HepG2 (cell line): ENCODE results near the gene PYURF.

Source experiments
- EP300 ChIP-seq, 3 experiments: sonication (generic) in 1 of 3; formaldehyde crosslinking in 1 of 3; IDR thresholded peaks; 2 replicates each; pipeline versions ENCODE4 v1.5.1 to v1.6.1; 2011 to 2020; ENCODE audit warnings: low read depth in 2 of 3, low read length in 2 of 3, borderline replicate concordance in 1 of 3, improper control_type of control experiment in 1 of 3, mild to moderate bottlenecking in 1 of 3, missing genetic modification reagents in 1 of 3, moderate library complexity in 1 of 3
- MAZ ChIP-seq, 2 experiments: sonication (generic) in 1 of 2; formaldehyde crosslinking in 1 of 2; IDR thresholded peaks; 2 replicates each; pipeline versions ENCODE4 v1.5.0 to v1.6.1; 2012 to 2020; ENCODE audit warnings: low read depth in 2 of 2, mild to moderate bottlenecking in 2 of 2, borderline replicate concordance in 1 of 2, improper control_type of control experiment in 1 of 2, low read length in 1 of 2, missing genetic modification reagents in 1 of 2, moderate library complexity in 1 of 2
- MNT ChIP-seq: fragments of 450-650 bp; IDR thresholded peaks from 2 replicates; pipeline ENCODE4 v1.6.1; 2016
- MYC ChIP-seq: sonication (generic); formaldehyde crosslinking; IDR thresholded peaks from 2 replicates; pipeline ENCODE4 v1.9.0; 2021; ENCODE audit warnings: missing genetic modification reagents, borderline replicate concordance
- PHF20 ChIP-seq: sonication (generic); formaldehyde crosslinking; IDR thresholded peaks from 2 replicates; pipeline ENCODE4 v1.5.0; 2020; ENCODE audit warnings: mild to moderate bottlenecking, missing genetic modification reagents
- POLR2A ChIP-seq, 2 experiments: IDR thresholded peaks; 2 replicates each; pipeline ENCODE4 v1.6.1; 2011; ENCODE audit warnings: low read depth in 2 of 2, low read length in 2 of 2, mild to moderate bottlenecking in 1 of 2, moderate library complexity in 1 of 2; ENCODE audit not compliant: insufficient read depth in 1 of 2
- RFX5 ChIP-seq: IDR thresholded peaks from 2 replicates; pipeline ENCODE4 v1.6.1; 2011; ENCODE audit warnings: low read depth, low read length, improper control_type of control experiment
- SOX6 ChIP-seq, 2 experiments: fragments of 450-650 bp in 1 of 2; sonication (generic) in 1 of 2; formaldehyde crosslinking in 1 of 2; IDR thresholded peaks; 2 replicates each; pipeline versions ENCODE4 v1.4.0 to v1.6.1; 2017 to 2020; ENCODE audit warnings: antibody characterized with exemption in 1 of 2, mild to moderate bottlenecking in 1 of 2, missing genetic modification reagents in 1 of 2
- ZBTB7A ChIP-seq: sonication (generic); formaldehyde crosslinking; IDR thresholded peaks from 2 replicates; pipeline ENCODE4 v1.8.0; 2022; ENCODE audit warnings: mild to moderate bottlenecking, missing genetic modification reagents
- ZFP36 ChIP-seq: fragments of 150-350 bp; IDR thresholded peaks from 2 replicates; pipeline ENCODE4 v1.6.1; 2018; ENCODE audit warnings: borderline replicate concordance, low read length, low read depth; ENCODE audit not compliant: partially characterized antibody
- ZNF350 ChIP-seq: sonication (generic); formaldehyde crosslinking; IDR thresholded peaks from 2 replicates; pipeline ENCODE4 v1.4.0; 2020; ENCODE audit warnings: mild to moderate bottlenecking, low read depth, missing genetic modification reagents, borderline replicate concordance
- ZNF660 ChIP-seq: sonication (generic); formaldehyde crosslinking; IDR thresholded peaks from 2 replicates; pipeline ENCODE4 v1.5.1; 2020; ENCODE audit warnings: mild to moderate bottlenecking, low read depth, missing genetic modification reagents, borderline replicate concordance
- TF ChIP-seq, protein P1 (sequence below): sonication (generic); formaldehyde crosslinking; IDR thresholded peaks from 2 replicates; pipeline ENCODE4 v1.5.0; 2020; ENCODE audit warnings: mild to moderate bottlenecking, missing genetic modification reagents, moderate library complexity

DNA sequence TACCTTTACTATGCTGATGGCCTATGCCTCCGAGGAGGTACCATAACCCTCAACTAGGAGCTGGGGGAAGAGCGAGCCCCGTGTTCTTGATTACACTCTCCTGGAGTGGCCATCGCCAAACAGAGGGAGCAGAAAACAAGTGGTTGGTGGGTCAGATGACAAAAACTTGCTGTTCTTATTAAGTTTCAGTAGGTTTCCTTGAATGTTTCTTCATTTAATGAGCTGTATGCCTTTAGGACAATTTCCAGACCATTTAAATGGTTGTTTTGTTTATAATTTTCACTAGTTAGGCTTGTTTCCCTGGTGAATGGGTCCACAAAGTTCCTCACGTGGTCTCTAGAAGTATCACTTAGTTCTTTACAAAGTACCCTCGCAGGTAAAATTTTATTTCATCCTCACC, 4.7 kb downstream of the PYURF start:
- no peak for TF ChIP-seq MYC (CRISPR knock-in tag)
- TF ChIP-seq EP300 (IDR thresholded peaks at IDR 0.05; ENCODE audit: low read depth in 2 of 2, low read length in 2 of 2), result no peak
- no peak for TF ChIP-seq EP300 (CRISPR knock-in tag; IDR thresholded peaks at IDR 0.05; ENCODE audit: borderline replicate concordance)
- TF ChIP-seq, protein P1, sequence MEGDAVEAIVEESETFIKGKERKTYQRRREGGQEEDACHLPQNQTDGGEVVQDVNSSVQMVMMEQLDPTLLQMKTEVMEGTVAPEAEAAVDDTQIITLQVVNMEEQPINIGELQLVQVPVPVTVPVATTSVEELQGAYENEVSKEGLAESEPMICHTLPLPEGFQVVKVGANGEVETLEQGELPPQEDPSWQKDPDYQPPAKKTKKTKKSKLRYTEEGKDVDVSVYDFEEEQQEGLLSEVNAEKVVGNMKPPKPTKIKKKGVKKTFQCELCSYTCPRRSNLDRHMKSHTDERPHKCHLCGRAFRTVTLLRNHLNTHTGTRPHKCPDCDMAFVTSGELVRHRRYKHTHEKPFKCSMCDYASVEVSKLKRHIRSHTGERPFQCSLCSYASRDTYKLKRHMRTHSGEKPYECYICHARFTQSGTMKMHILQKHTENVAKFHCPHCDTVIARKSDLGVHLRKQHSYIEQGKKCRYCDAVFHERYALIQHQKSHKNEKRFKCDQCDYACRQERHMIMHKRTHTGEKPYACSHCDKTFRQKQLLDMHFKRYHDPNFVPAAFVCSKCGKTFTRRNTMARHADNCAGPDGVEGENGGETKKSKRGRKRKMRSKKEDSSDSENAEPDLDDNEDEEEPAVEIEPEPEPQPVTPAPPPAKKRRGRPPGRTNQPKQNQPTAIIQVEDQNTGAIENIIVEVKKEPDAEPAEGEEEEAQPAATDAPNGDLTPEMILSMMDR (CRISPR knock-in tag), result no peak
- TF ChIP-seq MNT, result no peak
- no peak for TF ChIP-seq SOX6 (IDR thresholded peaks at IDR 0.05)
- no peak for TF ChIP-seq SOX6 (CRISPR knock-in tag; IDR thresholded peaks at IDR 0.05)
- no peak for TF ChIP-seq ZNF660
- no peak for TF ChIP-seq POLR2A (IDR thresholded peaks at IDR 0.05; ENCODE audit: insufficient read depth in 1 of 2, low read depth in 2 of 2, low read length in 2 of 2)
- TF ChIP-seq MAZ (IDR thresholded peaks at IDR 0.05; ENCODE audit: borderline replicate concordance, low read depth, low read length), result no peak
- no peak for TF ChIP-seq MAZ (CRISPR knock-in tag; IDR thresholded peaks at IDR 0.05; ENCODE audit: low read depth)
- no peak for TF ChIP-seq ZFP36
- no peak for TF ChIP-seq ZNF350 (CRISPR knock-in tag)
- TF ChIP-seq ZBTB7A, result no peak
- no peak for TF ChIP-seq RFX5
- no peak for TF ChIP-seq PHF20 (CRISPR knock-in tag)
